ENCODE results near the gene ARHGEF4.

ARHGEF4 gene, protein sequence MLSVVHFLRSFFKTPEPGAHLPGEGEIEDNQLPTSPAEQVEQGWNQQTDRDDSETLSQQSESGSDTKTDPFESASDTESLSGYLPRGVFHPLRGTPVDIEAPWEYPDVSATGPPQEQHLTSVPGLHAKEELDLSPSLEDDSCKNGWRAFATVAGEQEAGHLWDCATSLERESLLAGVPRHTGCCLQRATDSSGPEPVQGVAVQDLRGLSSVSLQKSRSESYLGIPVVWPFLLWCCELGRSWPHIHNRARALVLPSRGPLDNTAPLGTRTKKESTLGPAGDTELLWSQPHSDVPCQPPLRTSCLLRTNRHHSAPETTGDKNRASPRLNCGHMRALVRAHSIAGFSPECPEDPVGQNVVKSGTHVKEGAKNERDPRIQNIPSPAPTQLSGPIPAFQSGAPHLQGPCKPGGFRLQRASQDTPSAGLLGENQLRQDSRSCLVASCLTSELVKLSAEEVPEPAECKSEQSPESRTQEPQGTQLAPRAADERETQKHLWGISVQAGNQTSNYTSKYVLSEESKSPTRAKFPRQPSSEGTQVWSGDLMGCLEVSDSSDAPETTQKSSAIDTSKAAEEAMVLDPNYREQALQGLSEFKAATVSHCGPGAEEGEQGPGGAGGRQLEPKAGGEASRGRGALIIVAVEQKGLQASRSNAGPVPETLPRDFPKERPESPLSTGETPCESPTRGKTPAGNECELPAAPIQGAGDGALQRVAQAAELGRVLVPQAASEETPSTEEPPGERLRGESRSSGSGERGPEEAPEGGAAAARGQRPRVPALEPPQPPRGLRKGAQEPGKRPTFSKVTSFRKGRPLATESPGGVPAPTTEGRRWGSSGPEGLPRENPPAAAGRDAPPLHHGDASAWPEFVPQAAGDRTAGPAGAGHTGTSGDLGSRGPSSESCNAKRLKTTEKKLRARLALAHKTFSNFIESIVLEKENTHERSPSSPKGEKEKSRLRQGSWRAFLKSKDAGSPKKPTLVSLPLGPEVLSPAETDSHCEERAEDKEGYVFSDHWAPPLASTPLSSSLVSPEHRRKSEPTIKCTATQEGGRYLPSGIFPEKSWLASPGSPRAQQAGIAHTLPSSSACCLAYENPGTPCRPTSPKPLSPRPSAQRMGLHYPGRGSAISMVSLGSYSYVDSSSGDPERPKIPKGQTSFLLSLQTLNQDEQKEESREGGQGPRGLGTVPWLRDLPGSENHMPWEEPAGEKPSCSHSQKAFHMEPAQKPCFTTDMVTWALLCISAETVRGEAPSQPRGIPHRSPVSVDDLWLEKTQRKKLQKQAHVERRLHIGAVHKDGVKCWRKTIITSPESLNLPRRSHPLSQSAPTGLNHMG (N-terminal part only)

GRCh38 chr2:130836501-130837174, at the start of gene ARHGEF4:
Gene ARHGEF4, plus strand, starts transcription at chr2:130836914. Its CDS starts 40 bp downstream, at chr2:130836954.
- DNase-seq (ENCODE audit: low read depth in 2 of 2), result no peak

- no peak for DNase-seq (ENCODE audit: low read depth in 2 of 2)
Observed at GRCh38 chr2:130787841-130788240, 48.9 kb upstream of the ARHGEF4 start.

- DNase-seq (ENCODE audit: low read depth in 2 of 2), result no peak
Observed at GRCh38 chr2:130790312-130790711, 46.4 kb upstream of the ARHGEF4 start.

GRCh38 chr2:130790804-130791616, 45.7 kb upstream of the ARHGEF4 start:
- DNase-seq (ENCODE audit: low read depth in 2 of 2), result no peak

GRCh38 chr2:130791617-130791939, 45.1 kb upstream of the ARHGEF4 start:
- no peak for DNase-seq (ENCODE audit: low read depth in 2 of 2)

GRCh38 chr2:130795431-130795830, 41.3 kb upstream of the ARHGEF4 start:
- DNase-seq (ENCODE audit: low read depth in 2 of 2), result no peak

DNA sequence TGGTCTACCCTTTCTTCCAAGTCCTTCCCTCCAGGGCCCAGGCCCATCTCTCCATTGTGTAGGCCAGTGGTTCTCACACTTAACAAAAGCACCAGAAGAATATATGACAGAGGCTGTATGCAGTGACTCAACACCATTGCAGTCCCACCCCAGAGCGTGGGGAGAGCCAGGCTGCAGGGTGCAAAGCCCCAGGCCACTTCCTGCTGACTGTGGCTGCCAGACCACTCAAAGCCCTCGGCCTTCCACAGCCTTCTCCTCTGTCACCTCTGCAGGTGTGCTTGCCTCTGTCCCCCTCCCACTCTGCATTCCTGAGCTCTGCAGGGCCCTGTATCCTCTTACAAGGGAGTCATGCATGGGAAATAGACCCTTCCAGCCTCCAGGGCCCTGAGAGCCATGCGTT, 40.4 kb upstream of the ARHGEF4 start:
- no peak for DNase-seq (ENCODE audit: low read depth in 2 of 2)

GRCh38 chr2:130797493-130798435, 39.0 kb upstream of the ARHGEF4 start:
- peak; percentile 64 to 71 for DNase-seq (ENCODE audit: low read depth in 2 of 2)

GRCh38 chr2:130798472-130799218, 38.1 kb upstream of the ARHGEF4 start:
- no peak for DNase-seq (ENCODE audit: low read depth in 2 of 2)

- no peak for DNase-seq (ENCODE audit: low read depth in 2 of 2)
Observed at GRCh38 chr2:130799295-130799694, 37.4 kb upstream of the ARHGEF4 start.

DNA sequence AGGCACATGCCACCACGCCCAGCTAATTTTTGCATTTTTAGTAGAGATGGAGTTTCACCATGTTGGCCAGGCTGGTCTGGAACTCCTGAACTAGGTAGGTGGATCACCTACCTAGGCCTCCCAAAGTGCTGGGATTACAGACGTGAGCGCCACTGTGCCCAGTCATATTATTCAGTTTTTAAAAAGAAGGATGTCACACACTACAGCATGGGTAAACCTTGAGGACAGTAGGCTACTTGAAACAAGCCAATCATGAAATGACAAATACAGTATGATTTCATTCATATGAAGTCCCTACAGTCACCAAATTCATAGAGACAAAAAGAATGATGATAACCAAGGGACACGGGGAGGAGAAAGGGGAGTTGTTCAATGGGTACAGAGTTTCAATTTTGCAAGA, 31.1 kb upstream of the ARHGEF4 start:
- DNase-seq (ENCODE audit: low read depth in 2 of 2), result no peak

DNA sequence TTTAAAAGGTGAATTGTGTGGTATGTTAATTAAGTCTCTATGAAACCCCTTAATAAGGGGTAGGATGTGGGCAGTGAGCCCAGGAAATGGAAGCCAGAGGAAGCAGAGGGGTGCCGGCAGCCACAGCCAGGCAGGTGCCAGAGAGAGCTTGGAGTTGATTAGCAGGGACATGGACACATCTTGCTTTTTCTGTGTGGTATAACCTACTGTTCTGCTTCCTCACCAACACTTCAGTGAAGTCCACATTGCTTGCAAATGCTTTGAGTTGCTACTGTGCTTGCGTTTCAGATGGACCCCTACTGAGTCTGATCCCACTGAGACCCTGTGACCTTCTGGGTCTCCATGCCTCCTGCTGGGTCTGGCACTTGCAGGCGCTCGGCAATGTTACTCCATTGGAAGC, 30.3 kb upstream of the ARHGEF4 start:
- no peak for DNase-seq (ENCODE audit: low read depth in 2 of 2)

- no peak for DNase-seq (ENCODE audit: low read depth in 2 of 2)
Observed at GRCh38 chr2:130807659-130808385, 28.9 kb upstream of the ARHGEF4 start.

DNA sequence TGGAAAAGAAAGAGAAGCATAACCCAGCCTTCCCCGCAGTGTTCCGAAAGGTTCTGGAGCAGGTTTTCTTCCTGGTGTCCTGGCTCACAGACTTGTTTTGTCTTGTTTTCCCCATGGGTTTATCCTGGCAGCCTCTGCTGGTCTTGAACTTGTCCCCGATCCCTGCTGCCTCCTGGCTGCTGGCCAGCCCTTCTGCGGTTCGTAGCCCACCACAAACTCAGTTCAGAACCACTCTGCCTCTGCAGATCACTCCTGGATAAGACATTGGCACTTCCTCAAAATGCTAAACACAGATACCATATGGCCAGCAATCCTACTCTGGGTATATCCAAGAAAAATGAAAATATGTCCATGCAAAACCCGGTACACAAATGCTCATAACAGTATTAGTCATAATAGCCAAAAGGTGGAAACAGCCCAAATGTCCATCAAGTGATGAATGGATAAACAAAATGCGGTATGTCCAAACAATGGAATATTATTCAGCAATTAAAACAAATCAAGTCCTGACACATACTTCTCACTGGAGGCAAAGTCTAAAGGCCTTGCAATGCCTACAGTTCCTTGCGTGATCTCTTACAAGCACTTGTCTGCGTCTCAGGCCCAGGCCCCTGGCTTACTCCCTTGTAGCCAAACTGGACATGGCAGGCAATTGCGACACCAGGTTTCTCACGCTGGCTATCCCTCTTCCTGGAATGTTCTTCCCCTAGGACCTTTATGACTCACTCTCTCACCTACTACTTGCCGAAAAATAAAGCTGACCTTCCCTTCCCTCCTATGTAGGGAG, 28.0 kb upstream of the ARHGEF4 start:
- no peak for DNase-seq (ENCODE audit: low read depth in 2 of 2)

DNA sequence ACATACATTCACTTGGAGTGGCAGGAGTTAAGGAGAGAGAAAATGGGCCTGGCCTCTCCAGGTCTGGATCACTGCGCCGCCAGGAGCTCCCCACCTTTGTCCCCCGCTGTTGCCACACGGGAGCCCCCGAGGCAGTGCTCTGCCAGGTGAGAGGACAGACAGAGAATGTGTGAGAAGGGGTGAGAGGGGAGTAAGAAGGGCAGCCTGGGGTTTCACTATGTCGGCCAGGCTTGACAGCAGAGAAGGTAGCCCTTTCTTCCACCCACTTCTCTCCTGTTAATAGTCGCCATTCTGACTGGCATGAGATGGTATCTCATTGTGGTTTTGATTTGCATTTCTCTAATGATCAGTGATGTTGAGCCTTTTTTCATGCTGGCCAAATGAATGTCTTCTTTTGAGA, 26.2 kb upstream of the ARHGEF4 start:
- no peak for DNase-seq (ENCODE audit: low read depth in 2 of 2)

GRCh38 chr2:130813722-130814121, 23.0 kb upstream of the ARHGEF4 start:
- no peak for DNase-seq (ENCODE audit: low read depth in 2 of 2)
